Left ventricle myocardium superior (tissue), 1 donor: ENCODE data around the gene CTU1. TPM values are rescaled to one million over a fixed set of nuclear protein-coding genes. Genes with fewer than 3 reads are reported as not detected.

ENCODE experiments used
- ATAC-seq: fragments of 200-7000 bp; cut with Tn5 transposase; one replicate; pipeline ENCODE4 v1.9.1; 2020; ENCODE audit warnings: mild to moderate bottlenecking, moderate library complexity
- DNase-seq: peaks from one replicate; pipeline ENCODE4 v3.0.0-alpha.2; 2020
- intact Hi-C: fragments of 100-400 bp; cut with micrococcal nuclease; formaldehyde crosslinking; loops from one replicate; pipeline ENCODE4 v1.11.0; 2022
- total RNA-seq: library from RNA; stranded (reverse); fragmentation: NEBNext Ultra II Directional; extraction: Animal tissue kit (Norgen Biotek cat#: 25700); gene quantifications from one replicate; pipeline ENCODE4 v1.2.1, GENCODE V29; 2021
- donor health status: DM: no; HTN: yes; CAD: no; lungs with severe emphysema.

CTU1 gene
- total RNA-seq, 1 donor from 2014 or later = 3.6 TPM

DNA sequence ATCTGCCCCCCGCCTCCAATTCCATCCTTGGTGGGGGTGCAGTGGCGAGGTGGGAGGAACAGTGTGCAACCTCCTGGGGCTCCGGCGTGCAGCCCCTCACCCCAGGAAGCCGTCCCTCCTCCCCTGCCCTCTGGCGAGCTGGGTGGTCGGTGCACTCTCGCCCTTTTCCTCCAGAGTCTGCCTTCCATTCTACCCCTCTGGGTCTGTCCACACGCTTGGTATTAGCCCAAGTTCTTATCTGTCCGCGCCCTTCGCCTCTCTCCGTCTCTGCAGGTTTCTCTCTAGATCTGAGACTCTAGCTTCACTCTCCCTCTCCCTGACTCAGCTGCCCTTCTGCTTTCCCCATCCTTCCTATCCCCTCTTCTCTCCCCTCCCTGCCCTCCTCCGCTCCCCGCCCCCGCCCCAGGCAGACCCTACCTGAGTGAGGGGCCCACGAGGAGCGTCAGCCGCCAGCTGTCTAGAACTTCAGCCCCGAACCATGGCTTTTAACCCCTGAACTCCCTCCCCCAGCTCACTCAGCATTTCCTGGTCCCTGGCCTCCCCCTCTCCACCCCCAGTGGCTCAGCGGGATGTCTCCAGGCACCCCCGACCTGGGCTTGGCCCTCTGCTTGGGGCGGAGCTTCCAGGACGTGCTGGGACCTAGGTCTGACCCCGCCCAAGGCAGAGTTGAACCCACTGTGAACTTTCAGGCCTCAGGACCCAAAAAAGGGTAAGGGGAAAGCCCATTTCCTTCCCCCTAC is 42.8 kb downstream of the CTU1 start:
- ATAC-seq (no peak), DNase-seq (no peak)
- intact Hi-C loops = no loop called here

- intact Hi-C loops = no loop called here
- DNase-seq (peak; percentile 62), ATAC-seq (peak; percentile 85)
Observed at GRCh38 chr19:51064534-51065220, 43.5 kb downstream of the CTU1 start, which contains the start of gene KLK13. Gene KLK13 (minus strand): TSS chr19:51065092. CDS start chr19:51065067, 25 bp downstream.

GRCh38 chr19:51063664-51064063 is 44.5 kb downstream of the CTU1 start:
- ATAC-seq (no peak), DNase-seq (no peak)
- intact Hi-C loops = no loop called here

- DNase-seq = no peak
- no peak for ATAC-seq
- intact Hi-C loops = no loop called here
Observed at GRCh38 chr19:51060973-51061372, 47.2 kb downstream of the CTU1 start.

DNA sequence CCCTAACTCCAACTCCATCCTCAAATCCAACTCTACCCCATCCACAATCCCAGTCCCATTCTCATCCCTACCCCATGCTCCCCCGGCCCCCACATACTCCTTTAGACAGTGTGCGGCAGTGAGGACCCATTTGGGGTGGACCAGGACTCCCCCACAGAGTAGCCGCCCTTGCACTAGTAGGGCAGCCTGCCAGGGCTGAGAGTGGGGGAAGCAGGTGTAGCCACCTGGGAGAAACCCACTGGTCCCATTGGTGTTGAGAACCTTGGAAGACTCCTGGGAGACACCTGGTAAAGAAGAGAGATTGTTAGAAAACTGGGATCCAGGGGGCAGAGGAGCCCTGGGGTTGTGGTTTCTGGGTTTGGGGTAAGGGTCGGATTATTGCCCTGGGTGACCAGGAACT is 47.9 kb downstream of the CTU1 start:
- ATAC-seq = no peak
- intact Hi-C loops = no loop called here
- DNase-seq = no peak

- intact Hi-C loops = no loop called here
- ATAC-seq (no peak), DNase-seq (no peak)
Observed at GRCh38 chr19:51059715-51060114, 48.5 kb downstream of the CTU1 start.

- intact Hi-C loops = no loop called here
- no peak for ATAC-seq
- no peak for DNase-seq
Observed at GRCh38 chr19:51055866-51056265, 52.3 kb downstream of the CTU1 start.

Other genes with a start within 250 kb of the CTU1 start
- gene KLK2, start 235.0 kb downstream of the CTU1 start, total RNA-seq = not detected
- not detected for gene KLK4, start 197.0 kb downstream of the CTU1 start, total RNA-seq
- gene KLK5, start 155.4 kb downstream of the CTU1 start, total RNA-seq = not detected
- gene KLK6, start 138.8 kb downstream of the CTU1 start, total RNA-seq = not detected
- not detected for gene KLK7, start 124.5 kb downstream of the CTU1 start, total RNA-seq
- not detected for gene KLK8, start 106.8 kb downstream of the CTU1 start, total RNA-seq
- gene KLK10, start 88.7 kb downstream of the CTU1 start, total RNA-seq = 0.50 TPM
- gene KLK11, start 81.8 kb downstream of the CTU1 start, total RNA-seq = 0.62 TPM
- not detected for gene KLK12, start 73.4 kb downstream of the CTU1 start, total RNA-seq
- not detected for gene KLK13, start 43.3 kb downstream of the CTU1 start, total RNA-seq
- gene KLK14, start 25.5 kb downstream of the CTU1 start, total RNA-seq = 0.89 TPM
- gene SIGLEC9, start 16.5 kb upstream of the CTU1 start, total RNA-seq = 1.4 TPM
- 0.50 TPM for gene SIGLEC7, start 33.9 kb upstream of the CTU1 start, total RNA-seq
- gene CD33, start 116.7 kb upstream of the CTU1 start, total RNA-seq = 4.4 TPM
- not detected for gene SIGLECL1, start 142.7 kb upstream of the CTU1 start, total RNA-seq
- not detected for gene IGLON5, start 203.2 kb upstream of the CTU1 start, total RNA-seq
- gene VSIG10L, start 233.7 kb upstream of the CTU1 start, total RNA-seq = 0.77 TPM